WTC11 (cell line): Measurements from ENCODE around the gene COL25A1. TPM values are rescaled to one million over a fixed set of nuclear protein-coding genes. Genes with fewer than 3 reads are reported as not detected.

ENCODE experiments used
- ATAC-seq: fragments of 200-7000 bp; cut with Tn5 transposase; 2 replicates; pipeline ENCODE4 v1.10.0; 2021; ENCODE audit warnings: mild to moderate bottlenecking, moderate library complexity
- CTCF ChIA-PET: fragments of 300-600 bp; sonication (Branson Sonifier 250); formaldehyde crosslinking; loops from one replicate; lab custom pipeline; 2021; ENCODE audit warnings: antibody characterized with exemption; lab: Charles Lee
- POLR2A ChIA-PET: fragments of 350-600 bp; sonication (Branson Sonifier 250); formaldehyde crosslinking; loops from one replicate; lab custom pipeline; 2021; ENCODE audit warnings: antibody characterized with exemption; lab: Charles Lee
- DNase-seq: peaks from one replicate; pipeline ENCODE4 v3.0.0; 2021; ENCODE audit warnings: low spot score
- H3K27ac Mint-ChIP-seq: 2 replicates; pipeline ENCODE4 v1.8.0; 2021; ENCODE audit warnings: mixed read lengths
- H3K27me3 Mint-ChIP-seq: 2 replicates; pipeline ENCODE4 v1.8.0; 2021; ENCODE audit warnings: low read depth, mild to moderate bottlenecking, moderate library complexity, mixed read lengths
- H3K36me3 Mint-ChIP-seq: 2 replicates; pipeline ENCODE4 v1.8.0; 2021; ENCODE audit warnings: mixed read lengths
- H3K4me1 Mint-ChIP-seq: 2 replicates; pipeline ENCODE4 v1.8.0; 2022; ENCODE audit warnings: mixed read lengths
- H3K4me3 Mint-ChIP-seq: 2 replicates; pipeline ENCODE4 v1.8.0; 2021; ENCODE audit warnings: mild to moderate bottlenecking, moderate library complexity, mixed read lengths
- H3K9me3 Mint-ChIP-seq: 2 replicates; pipeline ENCODE4 v1.8.0; 2021; ENCODE audit warnings: mixed read lengths
- ESRRA ChIP-seq: sonication (generic); formaldehyde crosslinking; IDR thresholded peaks from 2 replicates; pipeline ENCODE4 v1.8.1; 2022; ENCODE audit warnings: mild to moderate bottlenecking, missing genetic modification reagents, borderline replicate concordance
- HMGA2 ChIP-seq: fragments of 250-450 bp; sonication (Bioruptor Pico); IDR thresholded peaks from 2 replicates; pipeline ENCODE4 v1.4.0; 2021; ENCODE audit warnings: mild to moderate bottlenecking, moderate library complexity
- NR3C1 ChIP-seq: sonication (generic); formaldehyde crosslinking; conservative IDR thresholded peaks from 2 replicates; pipeline ENCODE4 v1.8.1; 2023; ENCODE audit warnings: low read depth, mild to moderate bottlenecking, missing genetic modification reagents
- SMAD4 ChIP-seq: sonication (generic); formaldehyde crosslinking; IDR thresholded peaks from 2 replicates; pipeline ENCODE4 v1.8.0; 2022; ENCODE audit warnings: mild to moderate bottlenecking, missing genetic modification reagents
- ZNF263 ChIP-seq: sonication (generic); formaldehyde crosslinking; IDR thresholded peaks from 2 replicates; pipeline ENCODE4 v1.8.1; 2022; ENCODE audit warnings: low read depth, mild to moderate bottlenecking, moderate library complexity, missing genetic modification reagents
- total RNA-seq: library from RNA; stranded (reverse); gene quantifications from 3 replicates; pipeline ENCODE4 v1.2.3, GENCODE V29; 2021
- TF ChIP-seq, protein P1 (sequence below): sonication (generic); formaldehyde crosslinking; IDR thresholded peaks from 2 replicates; pipeline ENCODE4 v1.8.0; 2022; ENCODE audit warnings: mild to moderate bottlenecking, missing genetic modification reagents
- TF ChIP-seq, protein P2 (sequence below): sonication (generic); formaldehyde crosslinking; IDR thresholded peaks from 2 replicates; pipeline ENCODE4 v1.8.0; 2023; ENCODE audit warnings: missing genetic modification reagents
- TF ChIP-seq, protein P3 (sequence below): sonication (generic); formaldehyde crosslinking; IDR thresholded peaks from 2 replicates; pipeline ENCODE4 v1.8.1; 2023; ENCODE audit warnings: mild to moderate bottlenecking, missing genetic modification reagents, moderate library complexity
- TF ChIP-seq, protein P4 (sequence below): fragments of 250-450 bp; sonication (Bioruptor Pico); IDR thresholded peaks from 2 replicates; pipeline ENCODE4 v1.9.0; 2021; ENCODE audit warnings: mild to moderate bottlenecking
- TF ChIP-seq, protein P5 (sequence below): sonication (generic); formaldehyde crosslinking; IDR thresholded peaks from 2 replicates; pipeline ENCODE4 v1.8.0; 2023; ENCODE audit warnings: mild to moderate bottlenecking, missing genetic modification reagents
- TF ChIP-seq, protein P6 (sequence below): fragments of 250-450 bp; sonication (Bioruptor Pico); IDR thresholded peaks from 2 replicates; pipeline ENCODE4 v2.1.2; 2022; ENCODE audit warnings: mild to moderate bottlenecking, moderate library complexity
- TF ChIP-seq, protein P7 (sequence below): sonication (generic); formaldehyde crosslinking; IDR thresholded peaks from 2 replicates; pipeline ENCODE4 v1.8.0; 2022; ENCODE audit warnings: missing genetic modification reagents

The COL25A1 gene
- total RNA-seq, 1 experiment from 2014 or later, result 6.6 TPM

DNA sequence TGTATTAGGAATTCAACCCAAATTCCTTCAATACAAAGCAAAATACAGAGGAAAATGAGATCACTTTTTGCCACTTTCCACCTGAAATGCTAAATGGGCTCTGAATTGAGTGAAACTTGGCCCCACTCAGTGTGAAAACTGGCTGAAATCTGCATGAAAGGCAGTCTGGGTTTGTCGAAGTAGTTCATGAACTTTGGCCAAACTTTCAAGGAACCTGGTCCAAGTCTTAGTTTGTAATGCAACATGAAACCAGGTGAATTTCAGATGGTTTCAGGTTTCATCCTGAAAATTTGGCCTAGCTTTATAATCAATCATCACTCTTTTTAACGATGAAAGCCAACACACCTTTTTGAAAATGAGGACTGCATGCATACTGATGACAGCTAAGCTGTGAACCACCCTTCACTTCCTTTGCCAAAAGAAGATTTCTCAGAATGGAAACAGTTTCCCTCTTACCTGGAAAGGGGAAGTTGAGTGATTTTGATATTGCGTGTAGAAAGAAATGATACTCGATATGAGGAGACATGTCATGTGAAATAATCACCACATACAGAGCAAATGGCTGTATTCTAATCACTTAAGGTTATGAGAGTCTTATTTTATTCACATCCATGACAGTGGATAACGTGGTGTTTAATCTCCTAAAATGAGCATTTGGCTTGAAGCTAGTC, 329.7 kb downstream of the COL25A1 start:
- no peak overlapping the region for H3K27ac Mint-ChIP-seq
- TF ChIP-seq, protein P1, sequence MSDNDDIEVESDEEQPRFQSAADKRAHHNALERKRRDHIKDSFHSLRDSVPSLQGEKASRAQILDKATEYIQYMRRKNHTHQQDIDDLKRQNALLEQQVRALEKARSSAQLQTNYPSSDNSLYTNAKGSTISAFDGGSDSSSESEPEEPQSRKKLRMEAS (CRISPR knock-in tag), result no peak
- TF ChIP-seq, protein P2, sequence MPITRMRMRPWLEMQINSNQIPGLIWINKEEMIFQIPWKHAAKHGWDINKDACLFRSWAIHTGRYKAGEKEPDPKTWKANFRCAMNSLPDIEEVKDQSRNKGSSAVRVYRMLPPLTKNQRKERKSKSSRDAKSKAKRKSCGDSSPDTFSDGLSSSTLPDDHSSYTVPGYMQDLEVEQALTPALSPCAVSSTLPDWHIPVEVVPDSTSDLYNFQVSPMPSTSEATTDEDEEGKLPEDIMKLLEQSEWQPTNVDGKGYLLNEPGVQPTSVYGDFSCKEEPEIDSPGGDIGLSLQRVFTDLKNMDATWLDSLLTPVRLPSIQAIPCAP (CRISPR knock-in tag), result no peak
- TF ChIP-seq ESRRA, result no peak
- H3K4me1 Mint-ChIP-seq, result peaks cover 7% of the 10 kb centered on the region; the same call in 1 of the 2 replicates
- ChIA-PET CTCF (no interaction called here), POLR2A (no interaction called here)
- DNase-seq (no peak), ATAC-seq (no peak)
- no peak overlapping the region for H3K4me3 Mint-ChIP-seq
- peaks cover 3% of the 10 kb centered on the region; the same call in 1 of the 2 replicates for H3K9me3 Mint-ChIP-seq
- H3K36me3 Mint-ChIP-seq, result no peaks in the 10 kb centered on the region
- H3K27me3 Mint-ChIP-seq, result no peaks in the 10 kb centered on the region

DNA sequence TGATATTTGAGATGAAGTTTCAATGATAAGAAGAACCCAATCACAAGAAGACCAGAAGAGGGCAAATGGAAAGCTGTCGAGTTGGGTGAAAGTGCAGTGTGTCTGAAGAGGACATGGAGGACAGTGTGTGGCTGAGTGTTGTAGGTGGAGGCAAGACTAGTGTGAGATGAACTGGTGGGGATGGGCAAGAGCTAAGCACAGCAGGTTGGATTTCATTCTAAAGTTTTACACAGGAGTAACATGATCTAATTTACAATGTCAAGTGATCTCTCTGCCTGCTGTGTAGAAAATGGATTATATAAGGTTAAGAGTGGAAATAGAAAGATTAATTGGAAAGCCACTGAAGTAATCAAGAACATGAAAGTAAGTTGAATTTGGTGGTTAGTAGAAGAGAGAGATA, 331.0 kb downstream of the COL25A1 start:
- peaks cover 10% of the 10 kb centered on the region; the same call in 1 of the 2 replicates for H3K4me1 Mint-ChIP-seq
- POLR2A ChIA-PET, result no interaction called here
- TF ChIP-seq HMGA2 (no peak), SMAD4 (CRISPR knock-in tag) (no peak), ZNF263 (CRISPR knock-in tag) (no peak), NR3C1 (CRISPR knock-in tag) (no peak)
- TF ChIP-seq, protein P3, sequence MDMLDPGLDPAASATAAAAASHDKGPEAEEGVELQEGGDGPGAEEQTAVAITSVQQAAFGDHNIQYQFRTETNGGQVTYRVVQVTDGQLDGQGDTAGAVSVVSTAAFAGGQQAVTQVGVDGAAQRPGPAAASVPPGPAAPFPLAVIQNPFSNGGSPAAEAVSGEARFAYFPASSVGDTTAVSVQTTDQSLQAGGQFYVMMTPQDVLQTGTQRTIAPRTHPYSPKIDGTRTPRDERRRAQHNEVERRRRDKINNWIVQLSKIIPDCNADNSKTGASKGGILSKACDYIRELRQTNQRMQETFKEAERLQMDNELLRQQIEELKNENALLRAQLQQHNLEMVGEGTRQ (CRISPR knock-in tag), result no peak
- TF ChIP-seq, protein P4, sequence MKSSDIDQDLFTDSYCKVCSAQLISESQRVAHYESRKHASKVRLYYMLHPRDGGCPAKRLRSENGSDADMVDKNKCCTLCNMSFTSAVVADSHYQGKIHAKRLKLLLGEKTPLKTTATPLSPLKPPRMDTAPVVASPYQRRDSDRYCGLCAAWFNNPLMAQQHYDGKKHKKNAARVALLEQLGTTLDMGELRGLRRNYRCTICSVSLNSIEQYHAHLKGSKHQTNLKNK, result no peak
- TF ChIP-seq, protein P5, sequence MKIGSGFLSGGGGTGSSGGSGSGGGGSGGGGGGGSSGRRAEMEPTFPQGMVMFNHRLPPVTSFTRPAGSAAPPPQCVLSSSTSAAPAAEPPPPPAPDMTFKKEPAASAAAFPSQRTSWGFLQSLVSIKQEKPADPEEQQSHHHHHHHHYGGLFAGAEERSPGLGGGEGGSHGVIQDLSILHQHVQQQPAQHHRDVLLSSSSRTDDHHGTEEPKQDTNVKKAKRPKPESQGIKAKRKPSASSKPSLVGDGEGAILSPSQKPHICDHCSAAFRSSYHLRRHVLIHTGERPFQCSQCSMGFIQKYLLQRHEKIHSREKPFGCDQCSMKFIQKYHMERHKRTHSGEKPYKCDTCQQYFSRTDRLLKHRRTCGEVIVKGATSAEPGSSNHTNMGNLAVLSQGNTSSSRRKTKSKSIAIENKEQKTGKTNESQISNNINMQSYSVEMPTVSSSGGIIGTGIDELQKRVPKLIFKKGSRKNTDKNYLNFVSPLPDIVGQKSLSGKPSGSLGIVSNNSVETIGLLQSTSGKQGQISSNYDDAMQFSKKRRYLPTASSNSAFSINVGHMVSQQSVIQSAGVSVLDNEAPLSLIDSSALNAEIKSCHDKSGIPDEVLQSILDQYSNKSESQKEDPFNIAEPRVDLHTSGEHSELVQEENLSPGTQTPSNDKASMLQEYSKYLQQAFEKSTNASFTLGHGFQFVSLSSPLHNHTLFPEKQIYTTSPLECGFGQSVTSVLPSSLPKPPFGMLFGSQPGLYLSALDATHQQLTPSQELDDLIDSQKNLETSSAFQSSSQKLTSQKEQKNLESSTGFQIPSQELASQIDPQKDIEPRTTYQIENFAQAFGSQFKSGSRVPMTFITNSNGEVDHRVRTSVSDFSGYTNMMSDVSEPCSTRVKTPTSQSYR, result no peak
- TF ChIP-seq, protein P6, sequence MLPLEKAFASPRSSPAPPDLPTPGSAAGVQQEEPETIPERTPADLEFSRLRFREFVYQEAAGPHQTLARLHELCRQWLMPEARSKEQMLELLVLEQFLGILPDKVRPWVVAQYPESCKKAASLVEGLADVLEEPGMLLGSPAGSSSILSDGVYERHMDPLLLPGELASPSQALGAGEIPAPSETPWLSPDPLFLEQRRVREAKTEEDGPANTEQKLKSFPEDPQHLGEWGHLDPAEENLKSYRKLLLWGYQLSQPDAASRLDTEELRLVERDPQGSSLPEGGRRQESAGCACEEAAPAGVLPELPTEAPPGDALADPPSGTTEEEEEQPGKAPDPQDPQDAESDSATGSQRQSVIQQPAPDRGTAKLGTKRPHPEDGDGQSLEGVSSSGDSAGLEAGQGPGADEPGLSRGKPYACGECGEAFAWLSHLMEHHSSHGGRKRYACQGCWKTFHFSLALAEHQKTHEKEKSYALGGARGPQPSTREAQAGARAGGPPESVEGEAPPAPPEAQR (CRISPR knock-in tag), result no peak
- TF ChIP-seq, protein P7, sequence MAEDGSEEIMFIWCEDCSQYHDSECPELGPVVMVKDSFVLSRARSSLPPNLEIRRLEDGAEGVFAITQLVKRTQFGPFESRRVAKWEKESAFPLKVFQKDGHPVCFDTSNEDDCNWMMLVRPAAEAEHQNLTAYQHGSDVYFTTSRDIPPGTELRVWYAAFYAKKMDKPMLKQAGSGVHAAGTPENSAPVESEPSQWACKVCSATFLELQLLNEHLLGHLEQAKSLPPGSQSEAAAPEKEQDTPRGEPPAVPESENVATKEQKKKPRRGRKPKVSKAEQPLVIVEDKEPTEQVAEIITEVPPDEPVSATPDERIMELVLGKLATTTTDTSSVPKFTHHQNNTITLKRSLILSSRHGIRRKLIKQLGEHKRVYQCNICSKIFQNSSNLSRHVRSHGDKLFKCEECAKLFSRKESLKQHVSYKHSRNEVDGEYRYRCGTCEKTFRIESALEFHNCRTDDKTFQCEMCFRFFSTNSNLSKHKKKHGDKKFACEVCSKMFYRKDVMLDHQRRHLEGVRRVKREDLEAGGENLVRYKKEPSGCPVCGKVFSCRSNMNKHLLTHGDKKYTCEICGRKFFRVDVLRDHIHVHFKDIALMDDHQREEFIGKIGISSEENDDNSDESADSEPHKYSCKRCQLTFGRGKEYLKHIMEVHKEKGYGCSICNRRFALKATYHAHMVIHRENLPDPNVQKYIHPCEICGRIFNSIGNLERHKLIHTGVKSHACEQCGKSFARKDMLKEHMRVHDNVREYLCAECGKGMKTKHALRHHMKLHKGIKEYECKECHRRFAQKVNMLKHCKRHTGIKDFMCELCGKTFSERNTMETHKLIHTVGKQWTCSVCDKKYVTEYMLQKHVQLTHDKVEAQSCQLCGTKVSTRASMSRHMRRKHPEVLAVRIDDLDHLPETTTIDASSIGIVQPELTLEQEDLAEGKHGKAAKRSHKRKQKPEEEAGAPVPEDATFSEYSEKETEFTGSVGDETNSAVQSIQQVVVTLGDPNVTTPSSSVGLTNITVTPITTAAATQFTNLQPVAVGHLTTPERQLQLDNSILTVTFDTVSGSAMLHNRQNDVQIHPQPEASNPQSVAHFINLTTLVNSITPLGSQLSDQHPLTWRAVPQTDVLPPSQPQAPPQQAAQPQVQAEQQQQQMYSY (CRISPR knock-in tag), result no peak
- TF ChIP-seq, all 79 proteins: peak for 0
- Mint-ChIP-seq H3K4me3 (no peak overlapping the region), H3K27ac (no peak overlapping the region), H3K9me3 (peaks cover 3% of the 10 kb centered on the region; the same call in 1 of the 2 replicates), H3K27me3 (no peaks in the 10 kb centered on the region), H3K36me3 (no peaks in the 10 kb centered on the region)
- ATAC-seq (no peak), DNase-seq (no peak)
- CTCF ChIA-PET, result no interaction called here
